Adrenal gland (tissue), 12 donors: ENCODE results near the gene RXRB. TPM values are rescaled to one million over a fixed set of nuclear protein-coding genes. Genes with fewer than 3 reads are reported as not detected.

Experiments used
- DNase-seq, 7 donors: peaks; one replicate each; pipeline ENCODE4 v3.0.0-alpha.2; 2019 to 2020
- H3K27ac ChIP-seq, 5 donors: fragments of 200-600 bp; sonication (generic) in 4 of 5; 1 replicate in 3 of 5; 2 replicates in 2 of 5; pipeline versions ENCODE4 v1.5.1 to v1.8.0; 2016 to 2020; ENCODE audit warnings: mild to moderate bottlenecking in 1 of 5
- H3K27me3 ChIP-seq: fragments of 200-600 bp; 2 replicates; pipeline ENCODE4 v1.8.0; 2021
- H3K36me3 ChIP-seq, 2 donors: fragments of 200-600 bp; replicated peaks in 1 of 2; 1 replicate in 1 of 2; 2 replicates in 1 of 2; pipeline versions ENCODE4 v1.5.1 to v1.8.0; 2018 to 2022
- H3K4me1 ChIP-seq, 2 donors: fragments of 200-600 bp; replicated peaks in 1 of 2; 1 replicate in 1 of 2; 2 replicates in 1 of 2; pipeline versions ENCODE4 v1.5.1 to v1.8.0; 2018 to 2021
- H3K4me3 ChIP-seq, 4 donors: fragments of 200-600 bp; sonication (generic) in 3 of 4; one replicate each; pipeline ENCODE4 v1.5.1; 2016 to 2018
- H3K9me3 ChIP-seq, 3 donors: fragments of 200-600 bp; sonication (generic) in 1 of 3; replicated peaks in 1 of 3; 1 replicate in 2 of 3; 2 replicates in 1 of 3; pipeline versions ENCODE4 v1.5.1 to v1.8.0; 2016 to 2021
- POLR2A ChIP-seq, 2 donors: fragments of 450-650 bp; IDR thresholded peaks; one replicate each; pipeline ENCODE4 v1.6.1; 2017; ENCODE audit warnings: antibody characterized with exemption in 2 of 2, mild to moderate bottlenecking in 2 of 2, moderate library complexity in 1 of 2
- WGBS, 4 donors: extraction: QIAGEN DNeasy Blood & Tissue Kit in 2 of 4; methylation state at CpG; one replicate each; pipeline versions ENCODE4 v1.1.5 to v1.1.7; 2013 to 2017; 5-methylcytosine and 5-hydroxymethylcytosine counted together
- intact Hi-C, 2 donors: fragments of 100-400 bp; cut with DNase I; formaldehyde crosslinking; loops; one replicate each; pipeline versions ENCODE4 v1.14.1 to v1.15.0; 2022 to 2023
- polyA plus RNA-seq, 3 donors: library from polyadenylated mRNA; stranded (reverse); fragments of 200-250 nt in 2 of 3; fragments of 350-450 nt in 1 of 3; fragmentation: Illumina TruSeq in 1 of 3; extraction: RNeasy Lipid Tissue Mini Kit (QIAGEN cat#74804) in 1 of 3; gene quantifications; one replicate each; pipeline ENCODE4 v1.2.3, GENCODE V29; 2013 to 2014
- total RNA-seq, 9 donors: library from RNA; depleted of rRNA in 4 of 9; stranded (reverse); fragments of >200 nt in 4 of 9; fragments of 120-200 nt in 1 of 9; fragmentation: NEBNext Ultra II Directional in 1 of 9; extraction: Animal tissue kit (Norgen Biotek cat#: 25700) in 1 of 9; gene quantifications; one replicate each; pipeline versions ENCODE4 v1.1.0 to v1.2.4, GENCODE V29; 2013 to 2023
- TF ChIP-seq, protein P1 (sequence below), 6 experiments: fragments of 450-650 bp in 4 of 6; fragments of 200-600 bp in 2 of 6; sonication (generic) in 1 of 6; IDR thresholded peaks; 1 replicate in 5 of 6; 2 replicates in 1 of 6; pipeline versions ENCODE4 v1.5.1 to v1.8.0; 2016 to 2021; ENCODE audit warnings: antibody characterized with exemption in 6 of 6, mild to moderate bottlenecking in 2 of 6, moderate library complexity in 1 of 6
- donor health status: healthy with polysubstance abuse.
- donor health status: Bipolar disorder and iron deficiency.
- donor health status: DM: yes; HTN: yes; CAD: no.
- donor health status: DM: no; HTN: no; CAD: no.
- donor health status: DM: no; HTN: no; CAD: no.
- donor health status: DM: yes; HTN: yes; CAD: no.

RXRB gene
- total and polyA plus RNA-seq, 12 donors: 15.8 to 75.9 (median 33.2) TPM

DNA sequence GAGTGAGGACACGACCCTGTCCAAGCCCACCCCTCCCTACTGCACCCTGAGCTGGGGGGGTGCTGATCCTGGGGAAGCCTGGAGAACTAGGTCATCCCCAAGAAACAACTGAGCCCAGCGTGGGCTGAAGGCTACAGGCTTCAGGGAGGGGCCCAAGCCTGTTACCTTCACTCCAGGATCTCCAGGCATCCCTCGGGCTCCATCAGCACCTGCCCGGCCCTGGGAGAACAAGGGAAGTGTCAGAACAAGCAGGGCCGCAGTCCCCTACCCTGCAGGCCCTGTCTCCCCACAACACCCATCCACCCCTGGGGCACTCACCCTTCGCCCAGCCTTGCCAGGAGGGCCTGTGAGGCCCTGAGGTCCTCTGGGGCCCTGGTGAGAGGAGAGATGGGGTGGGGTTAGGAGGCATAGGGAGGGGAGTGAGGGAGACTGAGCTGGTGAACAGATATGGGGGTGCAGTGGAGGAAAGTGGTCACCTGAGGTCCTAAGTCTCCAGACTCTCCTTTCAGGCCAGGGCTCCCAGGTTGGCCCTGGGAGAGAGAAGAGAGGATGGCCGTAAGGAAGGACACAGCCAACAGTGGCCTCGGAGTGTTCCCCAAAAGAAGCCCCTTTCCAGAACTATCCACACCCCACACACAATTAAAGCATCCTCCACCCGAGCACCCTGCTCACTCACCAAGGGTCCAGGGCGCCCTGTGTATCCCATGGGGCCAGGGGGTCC is 21.6 kb downstream of the RXRB start:
- no peak for DNase-seq
- intact Hi-C loops: loop anchor here in 1 of 2 donors (5.0 kb wide), 1 partner anchor 53 kb away; no protein-coding TSS in a partner anchor
- H3K27ac ChIP-seq: no peak overlapping the region
- no peaks in the 10 kb centered on the region for H3K36me3 ChIP-seq
- no peak overlapping the region for H3K4me3 ChIP-seq
- H3K4me1 ChIP-seq: no peaks in the 10 kb centered on the region
- 87 to 92% (median 90%) methylated on average over 8 to 10 of the region's 10 CpGs for WGBS, 4 donors
- no peak for TF ChIP-seq POLR2A (IDR thresholded peaks at IDR 0.05)
- TF ChIP-seq, protein P1, sequence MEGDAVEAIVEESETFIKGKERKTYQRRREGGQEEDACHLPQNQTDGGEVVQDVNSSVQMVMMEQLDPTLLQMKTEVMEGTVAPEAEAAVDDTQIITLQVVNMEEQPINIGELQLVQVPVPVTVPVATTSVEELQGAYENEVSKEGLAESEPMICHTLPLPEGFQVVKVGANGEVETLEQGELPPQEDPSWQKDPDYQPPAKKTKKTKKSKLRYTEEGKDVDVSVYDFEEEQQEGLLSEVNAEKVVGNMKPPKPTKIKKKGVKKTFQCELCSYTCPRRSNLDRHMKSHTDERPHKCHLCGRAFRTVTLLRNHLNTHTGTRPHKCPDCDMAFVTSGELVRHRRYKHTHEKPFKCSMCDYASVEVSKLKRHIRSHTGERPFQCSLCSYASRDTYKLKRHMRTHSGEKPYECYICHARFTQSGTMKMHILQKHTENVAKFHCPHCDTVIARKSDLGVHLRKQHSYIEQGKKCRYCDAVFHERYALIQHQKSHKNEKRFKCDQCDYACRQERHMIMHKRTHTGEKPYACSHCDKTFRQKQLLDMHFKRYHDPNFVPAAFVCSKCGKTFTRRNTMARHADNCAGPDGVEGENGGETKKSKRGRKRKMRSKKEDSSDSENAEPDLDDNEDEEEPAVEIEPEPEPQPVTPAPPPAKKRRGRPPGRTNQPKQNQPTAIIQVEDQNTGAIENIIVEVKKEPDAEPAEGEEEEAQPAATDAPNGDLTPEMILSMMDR (IDR thresholded peaks at IDR 0.05): no peak
- H3K27me3 ChIP-seq: no peaks in the 10 kb centered on the region
- no peaks in the 10 kb centered on the region for H3K9me3 ChIP-seq

GRCh38 chr6:33177552-33178446 is 22.7 kb downstream of the RXRB start:
- no peak for DNase-seq
- 78 to 89% (median 83%) methylated on average over 18 to 19 of the region's 19 CpGs for WGBS, 4 donors
- Histone ChIP-seq H3K27me3 (no peaks in the 10 kb centered on the region), H3K4me1 (no peaks in the 10 kb centered on the region), H3K36me3 (no peaks in the 10 kb centered on the region), H3K27ac (no peak overlapping the region), H3K4me3 (no peak overlapping the region), H3K9me3 (no peaks in the 10 kb centered on the region)
- TF ChIP-seq, protein P1 (IDR thresholded peaks at IDR 0.05): no peak
- no peak for TF ChIP-seq POLR2A (IDR thresholded peaks at IDR 0.05)
- intact Hi-C loops: loop anchor here in 1 of 2 donors (5.0 kb wide), 1 partner anchor 55 kb away; no protein-coding TSS in a partner anchor

- Histone ChIP-seq H3K27ac (no peak overlapping the region), H3K4me1 (no peaks in the 10 kb centered on the region), H3K36me3 (no peaks in the 10 kb centered on the region), H3K9me3 (no peaks in the 10 kb centered on the region), H3K27me3 (no peaks in the 10 kb centered on the region), H3K4me3 (no peak overlapping the region)
- DNase-seq: no peak
- 85 to 97% (median 89%) methylated on average over 3 to 7 of the region's 7 CpGs for WGBS, 4 donors
- intact Hi-C loops: loop anchor here in 1 of 2 donors (5.0 kb wide), 1 partner anchor 55 kb away; no protein-coding TSS in a partner anchor
- TF ChIP-seq POLR2A (IDR thresholded peaks at IDR 0.05): no peak
- TF ChIP-seq, protein P1 (IDR thresholded peaks at IDR 0.05): no peak
Observed at GRCh38 chr6:33176906-33177305, 23.6 kb downstream of the RXRB start.

DNA sequence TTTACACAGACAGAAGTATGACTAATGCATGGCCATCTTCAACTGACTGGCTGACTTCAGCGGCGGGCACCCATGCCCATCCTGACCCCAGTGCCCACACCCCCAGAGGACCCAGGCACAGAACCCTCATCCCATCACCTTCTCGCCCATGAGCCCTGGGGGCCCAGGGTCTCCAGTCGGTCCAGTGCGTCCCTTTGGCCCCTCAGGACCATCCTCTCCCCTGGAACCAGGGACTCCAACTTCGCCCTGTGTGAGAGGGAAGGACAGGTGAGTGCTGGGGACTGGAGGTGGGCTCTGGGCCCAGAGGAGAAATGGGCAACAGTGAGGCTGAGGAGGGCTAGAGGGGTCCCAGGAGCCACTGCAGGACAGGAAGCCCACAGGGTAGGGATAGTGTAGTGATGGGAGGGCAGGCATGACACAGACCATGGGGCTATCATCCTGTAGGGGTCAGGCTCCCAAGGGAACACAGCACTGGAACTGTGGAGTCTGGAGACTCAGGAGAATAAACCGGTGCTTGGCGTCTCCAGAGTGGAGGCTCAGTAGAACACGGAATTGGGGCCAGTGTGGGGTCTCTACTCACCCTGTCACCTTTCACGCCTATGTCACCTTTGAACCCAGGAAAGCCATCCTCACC is 24.9 kb downstream of the RXRB start:
- H3K36me3 ChIP-seq: no peaks in the 10 kb centered on the region
- H3K27ac ChIP-seq: no peak overlapping the region
- intact Hi-C loops: loop anchor here in 1 of 2 donors (5.0 kb wide), 1 partner anchor 57 kb away; no protein-coding TSS in a partner anchor
- no peak overlapping the region for H3K4me3 ChIP-seq
- DNase-seq: no peak
- TF ChIP-seq, protein P1 (IDR thresholded peaks at IDR 0.05): no peak
- TF ChIP-seq POLR2A (IDR thresholded peaks at IDR 0.05): no peak
- H3K9me3 ChIP-seq: no peaks in the 10 kb centered on the region
- H3K27me3 ChIP-seq: no peaks in the 10 kb centered on the region
- H3K4me1 ChIP-seq: no peaks in the 10 kb centered on the region
- WGBS, 4 donors: 62 to 87% (median 79%) methylated on average over 7 to 10 of the region's 10 CpGs
